GM18909 (cell line): ENCODE measurements around the gene CYLC1.

Experiments used
- ATAC-seq: cut with Tn5 transposase; IDR thresholded peaks from one replicate; pipeline ENCODE4 v1.9.1; 2021; ENCODE audit warnings: mild to moderate bottlenecking; ENCODE audit not compliant: unreplicated experiment, poor library complexity

The CYLC1 gene, protein sequence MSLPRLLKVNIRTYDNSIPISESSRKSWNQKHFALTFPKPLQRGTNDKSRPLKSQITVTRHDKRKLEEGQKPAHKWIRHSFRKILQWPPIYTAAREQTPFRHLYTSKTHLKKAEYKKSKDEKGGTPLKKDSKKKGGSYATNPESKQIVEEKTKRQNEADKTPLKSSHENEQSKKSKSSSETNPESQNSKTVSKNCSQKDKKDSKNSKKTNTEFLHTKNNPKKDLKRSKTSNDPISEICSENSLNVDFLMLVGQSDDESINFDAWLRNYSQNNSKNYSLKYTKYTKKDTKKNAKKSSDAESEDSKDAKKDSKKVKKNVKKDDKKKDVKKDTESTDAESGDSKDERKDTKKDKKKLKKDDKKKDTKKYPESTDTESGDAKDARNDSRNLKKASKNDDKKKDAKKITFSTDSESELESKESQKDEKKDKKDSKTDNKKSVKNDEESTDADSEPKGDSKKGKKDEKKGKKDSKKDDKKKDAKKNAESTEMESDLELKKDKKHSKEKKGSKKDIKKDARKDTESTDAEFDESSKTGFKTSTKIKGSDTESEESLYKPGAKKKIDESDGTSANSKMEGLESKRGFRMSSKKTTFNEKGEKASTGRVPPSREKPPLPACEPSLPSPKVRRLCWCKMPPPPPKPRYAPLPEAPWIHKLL

DNA sequence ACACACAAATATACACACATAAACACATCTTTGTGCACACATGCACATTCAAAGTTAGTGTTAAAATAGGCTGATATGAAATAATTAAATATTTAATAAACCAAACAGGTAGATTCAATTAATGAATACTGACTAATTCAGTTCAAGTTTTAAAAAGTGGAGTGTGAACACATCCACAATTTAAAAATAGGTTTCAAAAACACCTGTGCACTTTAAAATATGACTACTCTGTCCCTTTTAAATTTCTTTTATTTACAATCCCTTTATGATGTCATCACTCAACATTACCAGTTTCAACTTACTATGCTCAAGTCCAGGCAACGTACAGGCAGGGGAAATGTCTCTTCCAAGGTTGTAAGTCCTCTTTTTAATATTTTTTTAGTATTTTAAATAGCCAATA lies at the start of gene CYLC1:
Gene CYLC1, plus strand, starts transcription at position 301 of the 400 bp plus-strand sequence. Its CDS starts 37 bp downstream, at position 338.
- no peak for ATAC-seq

DNA sequence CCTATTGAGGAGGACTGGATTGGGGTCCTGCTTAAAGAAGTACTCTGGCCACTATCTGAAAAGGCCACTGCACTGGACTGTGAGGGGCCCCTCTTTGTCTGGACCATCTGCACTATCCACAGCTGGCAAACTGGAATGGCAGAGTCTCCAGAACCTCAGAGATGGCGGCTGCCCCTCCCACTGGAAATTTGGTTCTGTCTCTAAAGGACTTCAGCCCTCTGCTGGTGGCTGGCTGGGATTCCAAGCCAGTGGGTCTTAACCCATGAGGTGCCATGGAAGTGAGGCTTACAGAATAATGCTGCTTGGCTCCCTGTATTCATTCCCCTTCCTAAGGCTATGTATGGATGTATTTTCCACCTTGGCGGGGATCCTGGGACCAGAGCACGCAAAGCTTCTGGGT lies 41.6 kb upstream of the CYLC1 start:
- ATAC-seq, result no peak

DNA sequence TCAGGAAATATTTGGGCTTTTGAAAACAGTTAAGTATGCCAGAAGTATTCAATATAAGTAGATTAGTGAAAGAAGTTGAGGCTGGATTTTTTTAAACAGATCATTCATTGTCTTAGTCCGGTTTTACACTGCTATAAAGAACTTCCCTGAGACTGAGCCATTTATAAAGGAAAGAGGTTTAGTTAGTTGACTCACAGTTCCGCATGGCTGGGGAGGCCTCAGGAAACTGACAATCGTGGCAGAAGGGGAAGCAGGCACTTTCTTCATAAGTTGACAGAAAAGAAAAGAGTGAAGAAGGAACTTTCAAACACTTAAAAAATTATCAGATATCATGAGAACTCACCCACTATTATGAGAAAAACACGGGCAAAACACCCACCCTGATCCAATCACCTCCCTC lies 31.1 kb upstream of the CYLC1 start:
- peak; percentile 61 for ATAC-seq

DNA sequence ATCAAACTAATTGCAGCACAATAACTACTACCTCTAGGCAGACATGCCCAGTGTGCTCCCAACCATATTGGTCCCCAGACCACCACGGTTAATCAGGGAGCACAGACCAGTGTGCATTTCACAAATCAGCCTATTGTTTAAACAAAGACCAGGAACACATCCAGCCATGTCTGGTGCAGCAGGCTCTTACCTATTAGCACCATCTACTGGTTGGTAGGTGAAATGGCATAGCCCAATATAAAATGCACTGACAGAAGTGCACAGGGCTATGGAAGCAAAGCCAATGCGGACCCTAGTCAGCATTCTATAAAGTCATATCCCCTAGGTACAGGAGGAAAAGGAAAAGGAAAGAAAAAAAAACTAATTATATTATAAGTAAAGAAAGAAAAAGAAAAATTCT lies 15.5 kb upstream of the CYLC1 start:
- peak; percentile 99 for ATAC-seq

DNA sequence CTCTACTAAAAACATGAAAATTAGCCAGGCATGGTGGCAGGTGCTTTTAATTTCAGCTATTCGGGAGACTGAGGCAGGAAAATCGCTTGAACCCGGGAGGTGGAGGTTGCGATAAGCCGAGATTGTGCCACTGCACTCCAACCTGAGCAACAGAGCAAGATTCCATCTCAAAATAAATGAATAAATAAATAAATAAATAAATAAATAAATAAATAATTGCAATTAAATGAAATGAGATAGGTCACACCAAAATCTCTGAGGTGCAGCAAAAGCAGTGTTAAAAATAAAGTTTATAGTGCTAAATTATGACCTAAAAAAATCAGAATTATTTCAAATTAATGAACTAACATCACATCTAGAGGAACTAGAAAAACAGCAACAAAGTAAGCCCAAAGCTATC lies 13.6 kb upstream of the CYLC1 start:
- no peak for ATAC-seq

DNA sequence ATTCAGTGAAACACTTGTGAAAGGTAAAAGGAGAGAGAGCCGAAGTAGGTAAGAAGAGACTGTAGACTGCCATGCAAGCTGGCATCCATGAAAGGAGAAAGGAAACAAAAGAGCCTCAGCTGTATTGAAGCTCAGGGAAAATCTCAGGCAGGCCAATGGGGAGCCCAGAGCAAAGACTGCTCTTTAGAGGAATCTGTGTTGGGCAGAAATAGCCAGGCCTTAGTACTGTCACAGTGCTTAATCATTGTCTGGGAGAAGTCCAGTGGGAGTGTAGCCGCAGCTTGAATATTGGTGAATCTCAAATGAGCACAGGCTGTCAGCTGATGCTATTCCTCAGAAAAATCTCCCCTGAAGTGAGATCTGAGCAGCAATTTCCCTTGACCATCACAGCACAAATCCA lies 27.6 kb downstream of the CYLC1 start:
- no peak for ATAC-seq

DNA sequence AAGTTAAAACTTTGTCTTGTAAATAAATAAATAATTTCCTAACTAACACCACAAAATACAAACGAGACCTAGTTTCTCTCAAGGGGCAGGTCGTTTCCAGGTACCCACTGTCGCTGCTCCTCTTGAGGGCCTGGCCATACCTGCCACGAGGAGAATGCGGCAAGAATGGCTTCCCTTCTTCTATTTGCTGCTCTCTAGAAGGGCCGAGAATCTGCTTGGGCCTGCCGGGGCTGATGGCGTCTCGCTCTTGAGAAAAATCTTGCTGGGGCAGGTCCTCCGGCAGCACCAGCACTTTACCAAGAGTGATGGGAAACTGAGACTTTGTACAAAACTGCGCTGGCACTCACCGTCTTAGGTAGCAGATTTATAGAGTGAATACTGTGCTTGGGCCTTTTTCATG lies 31.5 kb downstream of the CYLC1 start:
- ATAC-seq, result no peak

DNA sequence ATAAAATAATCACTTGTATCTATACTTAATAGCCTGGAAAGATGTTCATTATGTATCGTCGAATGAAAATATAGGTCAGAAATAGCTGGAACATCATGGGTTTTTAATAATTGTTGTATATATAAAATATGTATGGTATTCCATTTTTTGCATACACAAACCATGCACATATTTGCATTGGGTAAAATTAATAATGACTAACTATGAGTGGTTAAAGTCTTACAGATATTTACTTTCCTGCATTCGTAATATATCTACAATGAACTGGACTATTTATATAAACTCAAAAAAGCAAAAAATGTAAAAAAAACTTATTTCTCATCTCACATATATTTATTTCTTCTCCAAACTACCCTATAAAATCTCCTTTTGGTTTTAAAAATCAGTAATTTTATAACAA lies 46.0 kb downstream of the CYLC1 start:
- no peak for ATAC-seq

DNA sequence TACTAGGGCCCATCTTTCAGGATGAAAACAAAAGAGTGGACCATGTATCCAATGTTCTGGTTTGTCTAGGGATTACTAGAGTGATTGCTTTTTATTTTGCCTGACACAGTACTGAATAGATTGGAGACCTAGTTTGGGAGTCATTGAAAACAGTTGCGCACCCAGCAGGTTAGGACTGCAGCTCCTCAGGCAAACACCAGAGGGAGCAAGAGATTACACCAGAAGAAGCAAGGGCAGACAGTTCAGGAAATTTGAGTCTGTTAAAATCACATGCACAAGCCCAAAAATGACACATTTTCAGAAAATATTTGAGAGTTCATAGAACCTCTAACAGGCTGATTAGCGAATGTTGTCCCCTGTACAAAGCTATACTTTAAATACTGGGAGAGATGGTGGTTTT lies 55.6 kb downstream of the CYLC1 start:
- no peak for ATAC-seq

DNA sequence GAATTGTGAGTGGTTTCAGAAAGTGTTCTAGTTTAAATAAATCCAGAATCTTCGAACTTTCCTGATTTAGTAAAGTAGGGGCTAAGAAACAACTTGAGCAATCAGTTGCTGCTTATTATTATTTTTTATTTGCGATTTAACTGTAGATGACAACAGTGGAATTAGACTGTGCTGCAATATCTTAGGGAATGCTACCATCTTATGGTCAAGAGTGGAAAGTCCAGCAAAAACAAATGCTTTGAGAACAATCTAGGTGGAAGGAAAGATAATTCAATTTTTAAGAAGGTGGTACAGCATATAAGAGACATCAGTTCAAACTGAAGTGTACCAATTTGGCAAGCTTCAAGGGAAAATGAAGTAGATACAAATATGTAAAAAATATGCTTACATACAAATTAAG lies 73.3 kb downstream of the CYLC1 start:
- ATAC-seq, result no peak
